ENCODE results near the gene SON.

DNA sequence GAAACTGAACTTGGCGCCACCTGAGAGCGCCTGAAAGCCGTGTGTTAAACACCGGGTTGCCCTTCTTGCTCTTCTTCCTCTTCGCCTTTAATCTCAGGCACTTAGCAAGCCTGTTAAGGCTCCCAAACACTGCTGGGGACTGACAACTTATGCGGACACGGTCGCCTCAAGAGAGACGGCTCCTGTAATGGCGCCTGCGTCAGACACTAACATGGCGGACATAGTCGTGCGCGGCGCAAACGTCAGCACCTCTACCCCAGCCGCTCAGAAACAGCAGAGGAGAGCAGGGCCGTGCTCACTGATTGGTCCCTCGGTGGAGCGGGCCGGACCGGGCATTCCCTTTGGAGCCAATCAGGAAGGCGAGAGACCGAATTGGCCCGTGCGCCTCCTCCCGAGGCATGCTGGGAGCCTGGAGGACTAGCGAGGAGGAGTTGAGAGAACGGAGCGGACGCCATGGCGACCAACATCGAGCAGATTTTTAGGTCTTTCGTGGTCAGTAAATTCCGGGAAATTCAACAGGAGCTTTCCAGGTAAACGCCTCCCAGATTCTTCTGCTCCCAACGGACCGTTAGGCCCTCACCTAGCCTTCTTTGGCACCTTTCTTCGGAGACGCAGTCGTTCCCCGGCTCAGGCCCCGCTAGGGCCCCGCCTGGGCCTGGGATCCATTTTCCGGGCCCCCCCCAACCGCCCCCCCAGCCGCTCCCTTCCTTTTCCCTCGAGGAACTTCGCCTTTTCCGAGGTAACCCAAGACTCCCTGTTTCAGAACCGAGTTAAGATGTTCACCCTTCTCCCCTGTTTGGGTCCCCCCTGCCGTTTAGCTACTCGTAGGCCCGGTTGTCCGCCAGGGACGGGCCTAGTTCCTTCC lies at the start of gene SON:
- TF ChIP-seq, protein P1, sequence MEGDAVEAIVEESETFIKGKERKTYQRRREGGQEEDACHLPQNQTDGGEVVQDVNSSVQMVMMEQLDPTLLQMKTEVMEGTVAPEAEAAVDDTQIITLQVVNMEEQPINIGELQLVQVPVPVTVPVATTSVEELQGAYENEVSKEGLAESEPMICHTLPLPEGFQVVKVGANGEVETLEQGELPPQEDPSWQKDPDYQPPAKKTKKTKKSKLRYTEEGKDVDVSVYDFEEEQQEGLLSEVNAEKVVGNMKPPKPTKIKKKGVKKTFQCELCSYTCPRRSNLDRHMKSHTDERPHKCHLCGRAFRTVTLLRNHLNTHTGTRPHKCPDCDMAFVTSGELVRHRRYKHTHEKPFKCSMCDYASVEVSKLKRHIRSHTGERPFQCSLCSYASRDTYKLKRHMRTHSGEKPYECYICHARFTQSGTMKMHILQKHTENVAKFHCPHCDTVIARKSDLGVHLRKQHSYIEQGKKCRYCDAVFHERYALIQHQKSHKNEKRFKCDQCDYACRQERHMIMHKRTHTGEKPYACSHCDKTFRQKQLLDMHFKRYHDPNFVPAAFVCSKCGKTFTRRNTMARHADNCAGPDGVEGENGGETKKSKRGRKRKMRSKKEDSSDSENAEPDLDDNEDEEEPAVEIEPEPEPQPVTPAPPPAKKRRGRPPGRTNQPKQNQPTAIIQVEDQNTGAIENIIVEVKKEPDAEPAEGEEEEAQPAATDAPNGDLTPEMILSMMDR (conservative IDR thresholded peaks at IDR 0.05; ENCODE audit: low read length) = no peak
- no peak for TF ChIP-seq EZH2phosphoT487 (IDR thresholded peaks at IDR 0.05; ENCODE audit: borderline replicate concordance, low read depth, low read length)
